ENCODE results near the gene UTP15.

DNA sequence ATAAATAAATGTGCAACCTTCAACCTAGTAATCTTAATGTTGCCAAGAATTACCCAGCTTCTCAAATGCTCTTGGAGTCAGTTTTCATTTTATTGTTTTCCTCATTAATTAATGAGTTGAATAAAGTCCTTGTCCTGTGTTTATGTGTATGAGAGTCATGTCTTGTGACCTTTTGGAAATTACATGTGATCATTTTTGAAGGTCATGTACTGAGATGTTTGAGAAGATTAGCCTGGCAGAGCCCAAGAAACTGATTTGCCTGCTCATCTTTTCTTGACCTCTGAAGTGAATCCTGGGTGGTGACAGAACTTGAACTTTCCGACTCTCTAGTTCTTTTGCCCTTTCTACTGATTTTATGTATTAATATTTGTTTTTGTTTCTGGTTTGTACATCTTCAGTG lies 15.5 kb upstream of the UTP15 start:
- TF ChIP-seq POLR2AphosphoS5 (IDR thresholded peaks at IDR 0.05; ENCODE audit: low read depth, low read length) (no peak), SIN3A (IDR thresholded peaks at IDR 0.05; ENCODE audit: borderline replicate concordance, insufficient read depth, low read length) (no peak), TAF1 (IDR thresholded peaks at IDR 0.05; ENCODE audit: borderline replicate concordance, insufficient read depth, low read length) (no peak), FOXP2 (optimal IDR thresholded peaks at IDR 0.05; ENCODE audit: borderline replicate concordance, extremely low read depth, extremely low read length, insufficient read depth) (no peak)
- TF ChIP-seq, protein P1, sequence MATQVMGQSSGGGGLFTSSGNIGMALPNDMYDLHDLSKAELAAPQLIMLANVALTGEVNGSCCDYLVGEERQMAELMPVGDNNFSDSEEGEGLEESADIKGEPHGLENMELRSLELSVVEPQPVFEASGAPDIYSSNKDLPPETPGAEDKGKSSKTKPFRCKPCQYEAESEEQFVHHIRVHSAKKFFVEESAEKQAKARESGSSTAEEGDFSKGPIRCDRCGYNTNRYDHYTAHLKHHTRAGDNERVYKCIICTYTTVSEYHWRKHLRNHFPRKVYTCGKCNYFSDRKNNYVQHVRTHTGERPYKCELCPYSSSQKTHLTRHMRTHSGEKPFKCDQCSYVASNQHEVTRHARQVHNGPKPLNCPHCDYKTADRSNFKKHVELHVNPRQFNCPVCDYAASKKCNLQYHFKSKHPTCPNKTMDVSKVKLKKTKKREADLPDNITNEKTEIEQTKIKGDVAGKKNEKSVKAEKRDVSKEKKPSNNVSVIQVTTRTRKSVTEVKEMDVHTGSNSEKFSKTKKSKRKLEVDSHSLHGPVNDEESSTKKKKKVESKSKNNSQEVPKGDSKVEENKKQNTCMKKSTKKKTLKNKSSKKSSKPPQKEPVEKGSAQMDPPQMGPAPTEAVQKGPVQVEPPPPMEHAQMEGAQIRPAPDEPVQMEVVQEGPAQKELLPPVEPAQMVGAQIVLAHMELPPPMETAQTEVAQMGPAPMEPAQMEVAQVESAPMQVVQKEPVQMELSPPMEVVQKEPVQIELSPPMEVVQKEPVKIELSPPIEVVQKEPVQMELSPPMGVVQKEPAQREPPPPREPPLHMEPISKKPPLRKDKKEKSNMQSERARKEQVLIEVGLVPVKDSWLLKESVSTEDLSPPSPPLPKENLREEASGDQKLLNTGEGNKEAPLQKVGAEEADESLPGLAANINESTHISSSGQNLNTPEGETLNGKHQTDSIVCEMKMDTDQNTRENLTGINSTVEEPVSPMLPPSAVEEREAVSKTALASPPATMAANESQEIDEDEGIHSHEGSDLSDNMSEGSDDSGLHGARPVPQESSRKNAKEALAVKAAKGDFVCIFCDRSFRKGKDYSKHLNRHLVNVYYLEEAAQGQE (IDR thresholded peaks at IDR 0.05; ENCODE audit: insufficient read depth in 1 of 2, low read depth in 2 of 2, low read length in 2 of 2) = no peak

Data from PFSK-1 (cell line).